GM18858 (cell line): ENCODE results near the gene FCRL3.
A peak's percentile ranks its signal among the peaks of the same experiment; 100 is the strongest.

ENCODE experiments used
- ATAC-seq: cut with Tn5 transposase; IDR thresholded peaks from one replicate; pipeline ENCODE4 v1.9.1; 2021; ENCODE audit not compliant: unreplicated experiment

The FCRL3 gene

GRCh38 chr1:157691285-157691920, 9.2 kb downstream of the FCRL3 start:
- ATAC-seq, result no peak

GRCh38 chr1:157682710-157683437, 17.7 kb downstream of the FCRL3 start:
- no peak for ATAC-seq

DNA sequence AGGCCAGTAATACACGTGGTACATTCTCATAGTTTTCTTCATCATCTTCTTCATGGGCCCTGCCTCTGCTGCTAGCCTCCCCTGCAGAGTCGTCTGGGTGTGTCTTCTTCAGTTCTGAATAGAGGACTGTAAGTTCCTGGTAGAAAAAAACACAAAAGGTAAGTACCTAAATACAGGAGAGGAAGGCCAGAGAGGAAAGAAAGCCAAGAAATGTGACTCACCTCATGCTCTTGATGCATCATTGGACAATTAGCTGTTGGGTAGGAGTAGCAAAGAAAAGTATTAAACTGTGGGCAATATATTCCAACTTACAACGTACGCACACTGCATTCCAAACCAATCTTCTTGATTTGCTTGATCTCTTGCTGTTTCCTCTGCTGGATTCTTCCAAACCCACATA, 21.8 kb downstream of the FCRL3 start:
- no peak for ATAC-seq

DNA sequence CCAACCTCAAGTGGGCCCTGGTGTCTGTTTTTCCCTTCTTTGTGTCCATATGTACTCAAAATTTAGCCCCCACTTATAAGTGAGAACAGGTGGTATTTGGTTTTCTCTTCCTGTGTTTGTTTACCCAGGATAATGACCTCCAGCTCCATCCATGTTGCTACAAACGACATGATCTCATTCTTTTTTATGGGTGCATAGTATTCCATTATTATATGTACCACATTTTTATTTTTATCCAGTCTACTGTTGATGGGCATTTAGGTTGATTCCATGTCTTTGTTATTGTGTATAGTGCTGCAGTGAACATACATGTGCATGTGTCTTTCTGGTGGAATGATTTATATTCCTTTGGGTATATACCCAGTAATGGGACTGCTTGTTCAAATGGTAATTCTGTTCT, 27.6 kb downstream of the FCRL3 start:
- ATAC-seq, result no peak

DNA sequence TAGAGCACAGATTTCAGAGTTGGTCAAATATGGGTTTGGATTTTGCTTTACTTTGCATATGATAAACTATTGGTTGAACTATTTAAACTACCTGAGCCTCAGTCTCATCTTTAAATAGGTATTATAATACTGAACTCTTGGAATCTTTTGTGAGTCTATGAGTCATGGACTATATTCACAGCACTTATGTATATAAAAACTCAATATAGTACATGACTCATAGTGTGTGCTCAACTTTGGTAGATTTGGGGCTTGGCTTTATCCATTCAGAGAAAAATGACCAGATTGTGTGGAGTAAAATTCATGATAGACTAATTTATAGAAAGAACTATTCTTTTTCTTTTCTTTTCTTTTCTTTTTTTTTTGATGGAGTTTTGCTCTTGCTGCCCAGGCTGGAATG, 28.7 kb downstream of the FCRL3 start:
- no peak for ATAC-seq

GRCh38 chr1:157659576-157660247, 40.9 kb downstream of the FCRL3 start:
- ATAC-seq, result no peak

GRCh38 chr1:157658571-157658970, 42.0 kb downstream of the FCRL3 start:
- no peak for ATAC-seq

GRCh38 chr1:157653494-157653873, 47.1 kb downstream of the FCRL3 start:
- peak; percentile 6 for ATAC-seq

DNA sequence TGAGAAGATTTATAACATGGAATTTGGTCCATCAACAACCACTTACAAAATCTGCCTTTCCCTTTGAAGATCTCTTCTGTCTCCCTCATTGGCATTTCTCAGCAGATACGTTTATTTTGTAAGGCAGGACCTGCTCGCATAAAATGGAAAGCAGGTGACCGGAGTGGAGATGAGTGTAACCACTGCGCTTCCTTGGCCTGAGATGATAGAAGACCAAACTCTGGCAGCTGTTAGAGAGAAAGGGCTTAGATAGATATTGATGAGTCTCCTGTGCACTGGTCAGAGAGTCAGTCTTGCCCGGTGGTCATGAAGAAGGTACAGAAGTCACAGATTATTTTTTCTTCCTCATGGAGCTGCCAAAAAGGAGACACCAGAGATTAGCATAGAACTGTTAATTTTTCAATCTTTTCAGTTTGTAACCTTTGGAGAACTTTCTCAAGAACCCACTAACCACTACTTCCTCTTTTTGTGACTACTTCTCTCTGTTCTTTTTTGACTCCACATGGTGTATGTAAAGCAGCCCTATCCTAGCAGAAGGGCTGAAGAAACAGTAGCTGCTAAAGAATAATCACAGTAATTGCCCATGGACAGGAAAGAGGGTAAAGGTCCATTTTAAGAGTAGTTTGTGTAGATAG, 47.6 kb downstream of the FCRL3 start:
- ATAC-seq, result peak; percentile 97

DNA sequence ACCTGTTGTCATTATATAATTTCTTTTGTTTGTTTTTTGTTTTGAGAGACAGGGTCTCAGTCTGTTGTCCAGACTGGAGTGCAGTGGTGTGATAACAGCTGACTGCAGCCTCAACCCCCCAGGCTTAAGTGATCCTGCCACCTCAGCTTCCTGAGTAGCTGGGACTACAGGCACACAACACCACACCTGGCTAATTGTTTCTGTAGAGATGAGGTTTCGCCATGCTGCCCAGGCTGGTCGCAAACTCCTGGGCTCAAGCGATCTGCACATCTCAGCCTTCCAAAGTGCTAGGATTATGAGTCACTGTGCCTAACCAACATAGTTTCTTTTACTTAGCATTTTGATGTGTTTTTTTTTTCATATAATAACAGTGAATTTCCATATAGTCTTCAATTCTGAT, 52.3 kb downstream of the FCRL3 start:
- ATAC-seq, result no peak

DNA sequence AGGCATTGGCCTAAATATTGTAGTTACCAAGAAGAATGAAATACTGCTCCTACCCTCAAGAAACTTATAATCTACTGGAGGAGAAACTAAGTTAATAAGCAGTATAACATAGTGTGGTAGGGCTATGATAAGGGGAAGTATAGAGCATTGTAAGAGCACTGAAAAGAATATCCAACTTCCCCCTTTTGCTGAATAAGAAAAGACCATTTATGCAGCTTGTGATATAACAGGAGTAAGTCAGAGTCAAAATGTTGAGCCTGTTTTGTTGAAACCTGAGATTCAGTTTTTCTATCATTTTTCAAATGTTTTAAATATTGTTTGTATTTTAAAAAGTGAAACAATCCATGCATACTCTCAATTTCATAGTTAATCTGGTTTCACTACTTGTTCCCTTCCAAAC, 54.4 kb downstream of the FCRL3 start:
- no peak for ATAC-seq

DNA sequence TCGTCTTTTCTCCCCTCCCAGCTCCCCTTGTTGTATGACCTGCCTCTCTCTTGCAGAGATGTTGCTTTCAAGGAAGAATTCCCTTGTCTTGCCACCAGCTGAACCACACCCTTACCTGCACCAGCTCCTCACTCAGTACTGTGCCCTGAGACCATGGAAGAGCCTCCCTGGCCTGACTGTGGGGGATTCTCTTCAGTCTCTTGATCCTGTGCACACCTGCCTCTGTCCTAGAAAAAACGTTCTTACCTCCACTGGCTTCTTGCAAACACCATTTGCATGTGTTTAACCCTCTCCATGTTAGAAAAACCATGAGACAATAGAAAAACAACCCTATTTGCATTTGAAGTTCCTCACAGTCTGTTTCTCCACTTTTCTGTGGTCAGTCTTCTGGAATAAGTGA, 59.4 kb downstream of the FCRL3 start:
- no peak for ATAC-seq

GRCh38 chr1:157639800-157640199, 60.8 kb downstream of the FCRL3 start:
- no peak for ATAC-seq

GRCh38 chr1:157628773-157629172, 71.8 kb downstream of the FCRL3 start:
- ATAC-seq, result no peak
